DND-41 (cell line): Measurements from ENCODE around the gene ARL4D.

ENCODE experiments used
- EZH2 ChIP-seq: IDR thresholded peaks from 3 replicates; pipeline ENCODE4 v1.6.1; 2012; ENCODE audit warnings: borderline replicate concordance, low read depth, mild to moderate bottlenecking, moderate library complexity, low read length, inconsistent platforms; ENCODE audit not compliant: severe bottlenecking
- TF ChIP-seq, protein P1 (sequence below): IDR thresholded peaks from 2 replicates; pipeline ENCODE4 v1.5.1; 2012; ENCODE audit warnings: borderline replicate concordance, low read length, moderate library complexity, mild to moderate bottlenecking; ENCODE audit not compliant: poor library complexity, severe bottlenecking; ENCODE audit errors: extremely low read depth

DNA sequence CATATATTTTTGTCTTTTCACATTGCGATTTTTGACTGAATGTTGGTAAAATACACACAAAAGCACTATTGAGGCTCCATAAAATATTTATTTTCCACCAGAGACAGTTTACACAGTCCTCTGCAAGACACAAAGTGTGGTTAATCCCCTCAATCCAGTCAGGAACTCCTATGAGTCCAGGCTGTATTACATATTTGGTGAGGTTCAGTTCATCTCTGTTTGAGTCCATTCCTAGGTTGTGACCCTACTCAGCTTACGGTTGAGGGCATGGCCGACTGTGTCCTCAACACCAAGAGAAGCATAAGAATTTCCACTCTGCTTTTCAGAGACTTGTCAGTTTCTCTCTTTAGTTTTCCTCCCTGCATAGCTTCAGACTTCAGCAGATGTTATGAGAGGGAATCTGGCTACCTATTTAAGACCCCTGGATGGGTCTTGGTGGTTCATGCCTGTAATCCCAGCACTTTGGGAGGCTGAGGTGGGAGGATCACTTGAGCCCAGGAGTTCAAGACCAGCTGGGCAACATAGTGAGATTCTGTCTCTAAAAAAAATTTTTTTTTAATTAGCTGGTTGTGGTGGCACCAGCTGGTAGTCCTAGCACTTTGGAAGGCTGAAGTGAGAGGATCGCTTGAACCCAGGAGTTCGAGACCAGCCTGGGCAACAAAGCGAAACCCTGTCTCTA, 25.1 kb downstream of the ARL4D start:
- TF ChIP-seq, protein P1, sequence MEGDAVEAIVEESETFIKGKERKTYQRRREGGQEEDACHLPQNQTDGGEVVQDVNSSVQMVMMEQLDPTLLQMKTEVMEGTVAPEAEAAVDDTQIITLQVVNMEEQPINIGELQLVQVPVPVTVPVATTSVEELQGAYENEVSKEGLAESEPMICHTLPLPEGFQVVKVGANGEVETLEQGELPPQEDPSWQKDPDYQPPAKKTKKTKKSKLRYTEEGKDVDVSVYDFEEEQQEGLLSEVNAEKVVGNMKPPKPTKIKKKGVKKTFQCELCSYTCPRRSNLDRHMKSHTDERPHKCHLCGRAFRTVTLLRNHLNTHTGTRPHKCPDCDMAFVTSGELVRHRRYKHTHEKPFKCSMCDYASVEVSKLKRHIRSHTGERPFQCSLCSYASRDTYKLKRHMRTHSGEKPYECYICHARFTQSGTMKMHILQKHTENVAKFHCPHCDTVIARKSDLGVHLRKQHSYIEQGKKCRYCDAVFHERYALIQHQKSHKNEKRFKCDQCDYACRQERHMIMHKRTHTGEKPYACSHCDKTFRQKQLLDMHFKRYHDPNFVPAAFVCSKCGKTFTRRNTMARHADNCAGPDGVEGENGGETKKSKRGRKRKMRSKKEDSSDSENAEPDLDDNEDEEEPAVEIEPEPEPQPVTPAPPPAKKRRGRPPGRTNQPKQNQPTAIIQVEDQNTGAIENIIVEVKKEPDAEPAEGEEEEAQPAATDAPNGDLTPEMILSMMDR, result no peak
- TF ChIP-seq EZH2, result no peak
